ENCODE results near the gene PCSK7.

- TF ChIP-seq POLR2A (IDR thresholded peaks at IDR 0.05; ENCODE audit: low read depth, low read length) = no peak
- no peak for TF ChIP-seq CTCF (conservative IDR thresholded peaks at IDR 0.05; ENCODE audit: low read depth, low read length)
- no peak for TF ChIP-seq SMC3 (IDR thresholded peaks at IDR 0.05; ENCODE audit: low read depth, low read length)
- no peak for TF ChIP-seq BHLHE40 (IDR thresholded peaks at IDR 0.05; ENCODE audit: low read depth, low read length)
- TF ChIP-seq ELK1 (IDR thresholded peaks at IDR 0.05; ENCODE audit: borderline replicate concordance, low read depth, low read length) = no peak
- TF ChIP-seq USF2 (IDR thresholded peaks at IDR 0.05; ENCODE audit: low read depth, low read length) = no peak
- no peak for TF ChIP-seq RFX5 (IDR thresholded peaks at IDR 0.05; ENCODE audit: low read depth, low read length)
- TF ChIP-seq CEBPB (IDR thresholded peaks at IDR 0.05; ENCODE audit: low read depth, low read length) = no peak
- no peak for TF ChIP-seq RCOR1 (IDR thresholded peaks at IDR 0.05; ENCODE audit: insufficient replicate concordance, low read length)
- no peak for TF ChIP-seq RAD21 (IDR thresholded peaks at IDR 0.05; ENCODE audit: low read length)
- TF ChIP-seq MXI1 (IDR thresholded peaks at IDR 0.05; ENCODE audit: borderline replicate concordance, low read depth, low read length) = no peak
- no peak for TF ChIP-seq MAFK (IDR thresholded peaks at IDR 0.05; ENCODE audit: low read depth, low read length)
- no peak for TF ChIP-seq MAZ (IDR thresholded peaks at IDR 0.05; ENCODE audit: borderline replicate concordance, low read depth, low read length)
Observed at GRCh38 chr11:117258576-117258975, 26.7 kb upstream of the PCSK7 start.
